ENCODE results near the gene GJC1. TPM values are rescaled to one million over a fixed set of nuclear protein-coding genes. Genes with fewer than 3 reads are reported as not detected.

The GJC1 gene
- total RNA-seq, 1 experiment from 2014 or later, result 42.7 TPM

Other genes starting within 250 kb of the GJC1 start
- gene MEIOC, start 173.8 kb downstream of the GJC1 start, total RNA-seq (2014; rRNA removed; shearing (Covaris generic)), result 0.02 and 0.03 TPM in 2 replicates
- 40.9 and 41.3 TPM in 2 replicates for gene CCDC43, start 140.5 kb downstream of the GJC1 start, total RNA-seq (2014; rRNA removed; shearing (Covaris generic))
- 11.4 and 11.6 TPM in 2 replicates for gene DBF4B, start 121.6 kb downstream of the GJC1 start, total RNA-seq (2014; rRNA removed; shearing (Covaris generic))
- gene ADAM11, start 71.3 kb downstream of the GJC1 start, total RNA-seq (2014; rRNA removed; shearing (Covaris generic)), result 2.8 and 3.4 TPM in 2 replicates
- not detected in 2 replicates for gene HIGD1B, start 17.6 kb upstream of the GJC1 start, total RNA-seq (2014; rRNA removed; shearing (Covaris generic))
- gene EFTUD2, start 69.2 kb upstream of the GJC1 start, total RNA-seq (2014; rRNA removed; shearing (Covaris generic)), result 122 and 137 TPM in 2 replicates
- 0.07 and 0.18 TPM in 2 replicates for gene GFAP, start 85.2 kb upstream of the GJC1 start, total RNA-seq (2014; rRNA removed; shearing (Covaris generic))
- 13.1 and 15.9 TPM in 2 replicates for gene KIF18B, start 117.5 kb upstream of the GJC1 start, total RNA-seq (2014; rRNA removed; shearing (Covaris generic))
- gene C1QL1, start 138.0 kb upstream of the GJC1 start, total RNA-seq (2014; rRNA removed; shearing (Covaris generic)), result 3.1 and 3.6 TPM in 2 replicates
- 20.8 and 23.1 TPM in 2 replicates for gene DCAKD, start 221.3 kb upstream of the GJC1 start, total RNA-seq (2014; rRNA removed; shearing (Covaris generic))
- gene NMT1, start 231.0 kb upstream of the GJC1 start, total RNA-seq (2014; rRNA removed; shearing (Covaris generic)), result 85.7 and 113 TPM in 2 replicates

Data from HT1080 (cell line).